ENCODE measurements around the gene PPP2R5E.

The PPP2R5E gene

GRCh38 chr14:63460680-63461369 lies 82.4 kb downstream of the PPP2R5E start:
- no peak overlapping the region for H3K9ac ChIP-seq (ENCODE audit: low read length)
- no peak overlapping the region for H3K4me3 ChIP-seq (ENCODE audit: low read length)
- no peaks in the 10 kb centered on the region for H3K27me3 ChIP-seq (ENCODE audit: control insufficient read depth, insufficient read depth, low read length)
- no peaks in the 10 kb centered on the region for H3K9me3 ChIP-seq (ENCODE audit: control insufficient read depth, low read length)
- peaks cover 4% of the 10 kb centered on the region for H3K4me1 ChIP-seq (ENCODE audit: control insufficient read depth, insufficient read depth, low read length)
- no peaks in the 10 kb centered on the region for H3K36me3 ChIP-seq (ENCODE audit: control insufficient read depth, insufficient read depth, low read length)

DNA sequence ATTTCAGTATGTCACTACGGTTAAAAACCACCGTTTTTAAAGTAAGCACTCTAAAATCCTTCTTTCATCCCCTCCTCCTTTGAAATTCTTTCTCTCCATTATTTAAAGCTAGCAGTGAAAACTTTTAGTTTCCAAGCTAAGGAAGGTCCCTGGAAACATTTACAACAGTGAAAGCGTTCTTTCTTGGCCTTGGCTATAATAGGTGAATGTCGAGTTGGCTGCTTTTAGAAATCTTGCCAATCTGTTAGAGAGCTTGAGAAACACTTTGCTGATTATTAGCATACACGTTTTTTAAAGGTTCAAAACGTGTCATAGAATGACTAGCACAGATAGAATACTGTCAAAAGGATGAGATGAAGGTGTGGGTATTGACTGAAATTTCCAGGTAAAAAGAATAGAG lies 83.4 kb downstream of the PPP2R5E start:
- Histone ChIP-seq H3K36me3 (ENCODE audit: control insufficient read depth, insufficient read depth, low read length) (no peaks in the 10 kb centered on the region), H3K4me1 (ENCODE audit: control insufficient read depth, insufficient read depth, low read length) (peaks cover 4% of the 10 kb centered on the region), H3K9me3 (ENCODE audit: control insufficient read depth, low read length) (no peaks in the 10 kb centered on the region), H3K27me3 (ENCODE audit: control insufficient read depth, insufficient read depth, low read length) (no peaks in the 10 kb centered on the region), H3K9ac (ENCODE audit: low read length) (no peak overlapping the region), H3K4me3 (ENCODE audit: low read length) (no peak overlapping the region)

DNA sequence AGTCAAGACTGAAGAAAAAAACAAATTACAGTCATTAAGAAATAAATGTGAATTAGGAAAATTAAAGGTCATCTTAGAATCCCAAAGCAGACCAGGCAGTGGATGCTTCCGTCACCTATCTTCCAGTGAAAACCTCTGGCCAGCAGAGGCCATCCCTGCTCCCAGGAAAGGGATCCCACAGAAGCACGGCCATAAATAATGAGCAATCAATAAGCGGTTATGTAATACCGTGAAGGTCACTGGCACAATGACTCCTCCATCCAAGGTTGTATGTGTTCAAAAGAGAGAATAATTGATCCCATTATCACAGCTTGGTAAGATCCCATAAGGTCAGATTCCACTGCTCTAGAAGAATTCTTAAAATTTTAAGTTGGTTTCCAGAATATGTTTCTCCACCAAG lies 85.7 kb downstream of the PPP2R5E start:
- Histone ChIP-seq H3K4me1 (ENCODE audit: control insufficient read depth, insufficient read depth, low read length) (peaks cover 4% of the 10 kb centered on the region), H3K9me3 (ENCODE audit: control insufficient read depth, low read length) (no peaks in the 10 kb centered on the region), H3K36me3 (ENCODE audit: control insufficient read depth, insufficient read depth, low read length) (no peaks in the 10 kb centered on the region), H3K27me3 (ENCODE audit: control insufficient read depth, insufficient read depth, low read length) (no peaks in the 10 kb centered on the region), H3K9ac (ENCODE audit: low read length) (no peak overlapping the region), H3K4me3 (ENCODE audit: low read length) (no peak overlapping the region)

DNA sequence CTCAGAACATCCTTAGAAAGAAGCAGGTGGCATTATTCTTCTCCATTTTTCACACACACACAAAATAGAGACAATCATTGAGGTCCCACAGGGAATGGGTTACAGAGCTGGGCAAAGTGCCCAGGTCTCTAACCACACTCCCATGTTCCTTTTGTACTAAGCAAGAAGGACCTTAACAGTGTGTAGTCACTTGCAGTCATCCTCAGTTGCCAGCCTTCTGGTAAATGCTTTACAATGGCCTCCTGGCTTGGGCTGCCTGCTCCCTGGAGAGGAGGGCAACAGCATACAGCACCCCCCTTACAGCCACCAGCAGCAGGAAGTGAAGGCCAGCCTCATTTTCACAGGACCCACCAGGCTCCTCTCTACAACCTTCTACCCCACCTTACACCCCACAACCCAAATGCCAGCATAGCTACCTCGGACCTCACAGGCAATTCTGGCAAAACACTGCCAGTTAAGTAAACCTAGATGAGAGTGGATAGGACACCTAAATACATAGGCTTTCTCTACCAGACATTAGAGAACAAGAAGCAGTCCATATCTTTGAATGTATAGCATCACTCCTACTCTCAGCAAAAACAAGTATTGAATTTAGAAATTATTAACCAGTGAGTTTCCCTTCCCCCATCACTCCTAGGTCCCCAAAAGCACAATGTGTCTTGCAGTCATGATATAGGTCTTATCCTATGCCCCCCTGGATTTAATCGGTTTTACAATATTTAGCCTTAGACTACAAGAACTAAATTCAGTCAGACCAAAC lies 88.1 kb downstream of the PPP2R5E start:
- Histone ChIP-seq H3K4me1 (ENCODE audit: control insufficient read depth, insufficient read depth, low read length) (peaks cover 4% of the 10 kb centered on the region), H3K36me3 (ENCODE audit: control insufficient read depth, insufficient read depth, low read length) (no peaks in the 10 kb centered on the region)

GRCh38 chr14:63454436-63454835 lies 88.7 kb downstream of the PPP2R5E start:
- no peaks in the 10 kb centered on the region for H3K9me3 ChIP-seq (ENCODE audit: control insufficient read depth, low read length)
- H3K4me3 ChIP-seq (ENCODE audit: low read length), result no peak overlapping the region
- no peaks in the 10 kb centered on the region for H3K27me3 ChIP-seq (ENCODE audit: control insufficient read depth, insufficient read depth, low read length)
- H3K9ac ChIP-seq (ENCODE audit: low read length), result no peak overlapping the region
- H3K36me3 ChIP-seq (ENCODE audit: control insufficient read depth, insufficient read depth, low read length), result no peaks in the 10 kb centered on the region
- peaks cover 4% of the 10 kb centered on the region for H3K4me1 ChIP-seq (ENCODE audit: control insufficient read depth, insufficient read depth, low read length)

More for the DNA sequence above, 88.1 kb downstream of the PPP2R5E start:
- Histone ChIP-seq H3K4me3 (ENCODE audit: low read length) (no peak overlapping the region), H3K9ac (ENCODE audit: low read length) (no peak overlapping the region), H3K27me3 (ENCODE audit: control insufficient read depth, insufficient read depth, low read length) (no peaks in the 10 kb centered on the region), H3K9me3 (ENCODE audit: control insufficient read depth, low read length) (no peaks in the 10 kb centered on the region)

DNA sequence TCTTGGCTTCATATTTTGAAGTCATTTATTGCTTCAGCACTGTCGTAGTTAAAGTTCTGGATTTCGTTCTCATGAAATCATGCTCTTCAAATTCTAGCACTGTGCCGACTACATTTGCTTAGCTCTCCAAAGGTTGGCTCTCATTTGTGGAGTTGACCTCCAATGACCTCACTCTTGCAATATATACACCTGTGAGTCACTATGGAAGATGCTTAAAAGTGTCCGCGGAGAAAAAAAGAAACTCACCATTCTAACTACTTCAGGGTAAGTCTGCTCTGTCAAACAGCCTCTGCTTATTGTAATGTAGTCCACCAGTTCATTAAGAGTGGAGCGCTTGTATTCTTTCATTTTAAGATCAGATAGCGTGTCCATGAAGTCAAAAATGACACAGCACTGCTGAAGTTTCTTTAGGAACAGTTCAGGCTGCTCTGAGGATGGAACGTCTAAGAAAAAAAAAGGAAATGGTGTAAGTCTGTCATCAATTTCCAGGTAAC lies 89.7 kb downstream of the PPP2R5E start:
- no peak overlapping the region for H3K9ac ChIP-seq (ENCODE audit: low read length)
- H3K9me3 ChIP-seq (ENCODE audit: control insufficient read depth, low read length), result no peaks in the 10 kb centered on the region
- H3K4me3 ChIP-seq (ENCODE audit: low read length), result no peak overlapping the region
- H3K36me3 ChIP-seq (ENCODE audit: control insufficient read depth, insufficient read depth, low read length), result no peaks in the 10 kb centered on the region
- H3K4me1 ChIP-seq (ENCODE audit: control insufficient read depth, insufficient read depth, low read length), result no peaks in the 10 kb centered on the region
- H3K27me3 ChIP-seq (ENCODE audit: control insufficient read depth, insufficient read depth, low read length), result no peaks in the 10 kb centered on the region

- Histone ChIP-seq H3K9me3 (ENCODE audit: control insufficient read depth, low read length) (no peaks in the 10 kb centered on the region), H3K9ac (ENCODE audit: low read length) (no peak overlapping the region), H3K4me1 (ENCODE audit: control insufficient read depth, insufficient read depth, low read length) (no peaks in the 10 kb centered on the region), H3K27me3 (ENCODE audit: control insufficient read depth, insufficient read depth, low read length) (no peaks in the 10 kb centered on the region), H3K4me3 (ENCODE audit: low read length) (no peak overlapping the region), H3K36me3 (ENCODE audit: control insufficient read depth, insufficient read depth, low read length) (no peaks in the 10 kb centered on the region)
Measured at GRCh38 chr14:63452796-63453195, 90.4 kb downstream of the PPP2R5E start.

DNA sequence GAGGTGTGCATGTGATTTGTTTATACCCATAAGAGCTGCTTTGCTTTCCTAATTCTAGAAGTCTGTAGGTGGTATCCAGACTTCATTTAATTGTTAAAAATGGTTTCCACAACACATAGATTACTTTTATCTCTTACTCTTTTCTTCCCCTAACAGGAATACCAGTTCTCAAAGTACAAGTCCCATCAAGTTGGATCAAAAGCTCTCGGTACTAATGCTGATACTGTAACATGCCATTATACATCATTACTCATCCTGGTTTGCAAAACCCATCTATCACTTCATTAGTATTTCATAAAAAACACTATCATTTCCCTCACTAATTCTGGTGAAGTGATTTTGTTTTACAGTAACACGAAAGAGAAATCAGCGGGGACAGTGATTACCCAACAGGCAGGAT lies 94.3 kb downstream of the PPP2R5E start:
- H3K9ac ChIP-seq (ENCODE audit: low read length), result no peak overlapping the region
- H3K36me3 ChIP-seq (ENCODE audit: control insufficient read depth, insufficient read depth, low read length), result no peaks in the 10 kb centered on the region
- H3K27me3 ChIP-seq (ENCODE audit: control insufficient read depth, insufficient read depth, low read length), result no peaks in the 10 kb centered on the region
- H3K4me1 ChIP-seq (ENCODE audit: control insufficient read depth, insufficient read depth, low read length), result no peaks in the 10 kb centered on the region
- no peaks in the 10 kb centered on the region for H3K9me3 ChIP-seq (ENCODE audit: control insufficient read depth, low read length)
- H3K4me3 ChIP-seq (ENCODE audit: low read length), result no peak overlapping the region

DNA sequence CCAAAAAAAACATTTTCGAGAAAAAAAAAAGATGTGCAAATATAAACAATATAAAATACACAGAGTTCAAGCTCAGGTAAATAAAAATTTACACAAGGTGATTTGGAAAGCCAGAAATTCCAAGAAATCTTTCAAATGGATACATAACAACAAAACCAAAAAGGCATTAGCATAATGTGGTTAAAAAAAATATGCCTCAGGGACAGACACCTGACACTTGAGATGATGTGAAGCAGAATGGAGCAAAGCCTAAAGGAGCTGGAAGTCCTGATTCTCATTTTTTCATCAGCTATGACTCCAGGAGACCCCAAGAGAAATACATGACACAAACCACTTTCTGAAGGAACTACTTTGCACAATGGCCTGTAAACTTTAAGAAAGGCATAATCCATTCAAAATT lies 98.6 kb downstream of the PPP2R5E start:
- no peak overlapping the region for H3K4me3 ChIP-seq (ENCODE audit: low read length)
- no peaks in the 10 kb centered on the region for H3K36me3 ChIP-seq (ENCODE audit: control insufficient read depth, insufficient read depth, low read length)
- no peaks in the 10 kb centered on the region for H3K9me3 ChIP-seq (ENCODE audit: control insufficient read depth, low read length)
- no peaks in the 10 kb centered on the region for H3K4me1 ChIP-seq (ENCODE audit: control insufficient read depth, insufficient read depth, low read length)
- no peak overlapping the region for H3K9ac ChIP-seq (ENCODE audit: low read length)
- no peaks in the 10 kb centered on the region for H3K27me3 ChIP-seq (ENCODE audit: control insufficient read depth, insufficient read depth, low read length)

DNA sequence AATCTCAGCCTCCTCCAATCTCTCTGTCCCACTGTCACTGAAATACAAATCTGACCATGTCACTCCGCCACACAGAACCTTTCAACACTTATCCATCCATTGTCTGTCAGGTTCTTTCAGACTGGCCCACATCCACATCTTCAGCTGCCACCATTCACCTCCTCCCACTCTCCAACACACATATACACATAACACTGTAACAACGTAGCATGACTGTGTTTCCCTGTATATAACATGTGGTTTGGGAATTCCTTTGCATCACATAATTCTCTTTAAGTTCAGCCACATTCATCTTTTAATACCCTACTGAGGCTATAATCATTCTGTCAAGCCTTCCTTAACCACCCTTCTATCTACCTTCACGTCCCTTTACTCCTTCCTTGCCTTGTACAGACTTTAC lies 99.2 kb downstream of the PPP2R5E start:
- Histone ChIP-seq H3K4me1 (ENCODE audit: control insufficient read depth, insufficient read depth, low read length) (no peaks in the 10 kb centered on the region), H3K36me3 (ENCODE audit: control insufficient read depth, insufficient read depth, low read length) (no peaks in the 10 kb centered on the region), H3K27me3 (ENCODE audit: control insufficient read depth, insufficient read depth, low read length) (no peaks in the 10 kb centered on the region), H3K9me3 (ENCODE audit: control insufficient read depth, low read length) (no peaks in the 10 kb centered on the region), H3K9ac (ENCODE audit: low read length) (no peak overlapping the region), H3K4me3 (ENCODE audit: low read length) (no peak overlapping the region)

GRCh38 chr14:63443361-63443760 lies 99.8 kb downstream of the PPP2R5E start:
- Histone ChIP-seq H3K27me3 (ENCODE audit: control insufficient read depth, insufficient read depth, low read length) (no peaks in the 10 kb centered on the region), H3K4me1 (ENCODE audit: control insufficient read depth, insufficient read depth, low read length) (no peaks in the 10 kb centered on the region), H3K9ac (ENCODE audit: low read length) (no peak overlapping the region), H3K4me3 (ENCODE audit: low read length) (no peak overlapping the region), H3K36me3 (ENCODE audit: control insufficient read depth, insufficient read depth, low read length) (no peaks in the 10 kb centered on the region), H3K9me3 (ENCODE audit: control insufficient read depth, low read length) (no peaks in the 10 kb centered on the region)

DNA sequence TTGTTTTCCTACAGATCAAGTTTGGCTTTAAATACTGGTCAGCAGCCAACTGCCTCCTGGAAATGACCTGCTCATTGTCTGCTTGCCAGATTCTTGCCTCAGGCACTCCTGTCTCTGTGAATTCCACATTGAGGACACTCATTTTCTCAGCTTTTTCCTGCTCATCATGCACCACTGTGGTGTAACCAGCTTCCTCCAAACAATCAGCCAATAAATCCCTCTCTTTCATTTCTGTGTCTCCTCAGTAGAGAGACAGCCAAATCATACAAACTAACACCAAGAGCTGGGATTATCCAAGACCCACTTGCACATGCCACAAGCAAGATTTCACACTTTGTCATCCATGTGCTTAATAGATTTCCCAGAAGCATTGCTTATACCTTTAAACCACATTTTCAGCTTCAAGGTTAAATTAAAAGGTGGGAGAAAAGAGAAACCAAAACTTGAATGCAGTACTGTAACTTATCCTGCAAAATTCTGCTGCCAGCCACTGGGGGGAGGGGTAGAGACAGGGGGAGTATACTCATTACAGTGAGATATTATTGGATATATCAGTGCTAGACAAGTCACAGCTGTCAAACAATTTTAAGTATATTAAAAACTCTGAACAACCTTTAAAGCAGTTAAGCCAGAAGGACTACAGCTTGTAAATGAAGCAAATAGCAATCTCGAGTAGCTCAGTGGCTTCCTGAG lies 105.0 kb downstream of the PPP2R5E start:
- Histone ChIP-seq H3K36me3 (ENCODE audit: control insufficient read depth, insufficient read depth, low read length) (no peaks in the 10 kb centered on the region), H3K4me1 (ENCODE audit: control insufficient read depth, insufficient read depth, low read length) (peaks cover 26% of the 10 kb centered on the region), H3K27me3 (ENCODE audit: control insufficient read depth, insufficient read depth, low read length) (no peaks in the 10 kb centered on the region), H3K9ac (ENCODE audit: low read length) (peak overlapping the region; percentile 0), H3K4me3 (ENCODE audit: low read length) (no peak overlapping the region), H3K9me3 (ENCODE audit: control insufficient read depth, low read length) (no peaks in the 10 kb centered on the region)
